Thymus (tissue), 11 donors: Measurements from ENCODE around the gene SULT2B1. TPM values are rescaled to one million over a fixed set of nuclear protein-coding genes. Genes with fewer than 3 reads are reported as not detected.
"Not testable (repeated sequence)": the region's sequence is repeated elsewhere in the genome, so short reads cannot be mapped to it uniquely, and the experiment has no call there.

Experiments used
- DNase-seq, 9 donors: peaks; one replicate each; pipeline ENCODE4 v3.0.0-alpha.2; 2013; ENCODE audit warnings: low spot score in 9 of 9, low read depth in 6 of 9, missing footprints in 1 of 9
- H3K27ac ChIP-seq, 2 donors: one replicate each; pipeline ENCODE4 v1.5.1; 2013; ENCODE audit warnings: control low read depth in 1 of 2, low read depth in 1 of 2, low read length in 1 of 2, mild to moderate bottlenecking in 1 of 2, moderate library complexity in 1 of 2
- H3K27me3 ChIP-seq, 2 donors: one replicate each; pipeline ENCODE4 v1.5.1; 2013; ENCODE audit warnings: low read length in 1 of 2; ENCODE audit not compliant: control insufficient read depth in 2 of 2, insufficient read depth in 1 of 2
- H3K36me3 ChIP-seq, 2 donors: one replicate each; pipeline ENCODE4 v1.5.1; 2013; ENCODE audit warnings: low read length in 1 of 2, mild to moderate bottlenecking in 1 of 2, moderate library complexity in 1 of 2; ENCODE audit not compliant: control insufficient read depth in 2 of 2, insufficient read depth in 2 of 2
- H3K4me1 ChIP-seq, 2 donors: one replicate each; pipeline ENCODE4 v1.5.1; 2013; ENCODE audit warnings: low read length in 2 of 2; ENCODE audit not compliant: control insufficient read depth in 2 of 2, insufficient read depth in 2 of 2
- H3K4me3 ChIP-seq, 2 donors: one replicate each; pipeline ENCODE4 v1.5.1; 2013; ENCODE audit warnings: low read length in 2 of 2, control low read depth in 1 of 2, mild to moderate bottlenecking in 1 of 2
- H3K9me3 ChIP-seq, 2 donors: one replicate each; pipeline ENCODE4 v1.5.1; 2013; ENCODE audit warnings: low read length in 1 of 2, mild to moderate bottlenecking in 1 of 2; ENCODE audit not compliant: control insufficient read depth in 2 of 2, insufficient read depth in 1 of 2
- WGBS: extraction: QIAGEN DNeasy Blood & Tissue Kit; methylation state at CpG from one replicate; pipeline ENCODE4 v1.1.7; 2013; 5-methylcytosine and 5-hydroxymethylcytosine counted together
- polyA plus RNA-seq: library from polyadenylated mRNA; stranded (reverse); fragments of 200-250 nt; gene quantifications from one replicate; pipeline ENCODE4 v1.2.3, GENCODE V29; 2013
- total RNA-seq: library from RNA; stranded (reverse); fragments of 120-200 nt; gene quantifications from one replicate; pipeline ENCODE4 v1.2.4, GENCODE V29; 2013
- donor health status: healthy.

Gene SULT2B1
- total and polyA plus RNA-seq, 2 donors, result 0.09 to 4.3 TPM

DNA sequence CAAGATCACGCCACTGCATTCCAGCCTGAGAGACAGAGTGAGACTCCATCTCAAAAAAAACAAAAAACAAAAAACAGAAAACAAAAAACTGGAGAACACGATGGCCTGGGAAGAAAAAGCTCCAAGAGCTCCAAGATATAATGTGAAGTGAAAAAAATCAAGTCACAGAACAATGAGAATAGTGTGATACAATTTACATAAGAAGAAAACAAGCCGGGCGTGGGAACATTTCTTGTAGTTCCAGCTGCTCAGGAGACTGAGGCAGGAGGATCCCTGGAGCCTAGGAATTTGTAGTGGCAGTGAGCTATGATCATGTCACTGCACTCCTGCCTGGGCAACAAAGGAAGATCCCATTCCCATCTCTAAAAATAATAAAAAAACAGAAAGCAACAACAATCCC is 31.8 kb upstream of the SULT2B1 start:
- H3K27ac ChIP-seq, result no peak overlapping the region
- peaks cover 0 to 2% of the 10 kb centered on the region in 2 donors for H3K27me3 ChIP-seq
- H3K4me1 ChIP-seq, result no peaks in the 10 kb centered on the region
- no peak overlapping the region for H3K4me3 ChIP-seq
- no peak for DNase-seq
- WGBS, result 91% methylated on average over 4 of the region's 4 CpGs
- H3K9me3 ChIP-seq, result peaks cover 0 to 5% of the 10 kb centered on the region in 2 donors
- H3K36me3 ChIP-seq, result no peaks in the 10 kb centered on the region

DNA sequence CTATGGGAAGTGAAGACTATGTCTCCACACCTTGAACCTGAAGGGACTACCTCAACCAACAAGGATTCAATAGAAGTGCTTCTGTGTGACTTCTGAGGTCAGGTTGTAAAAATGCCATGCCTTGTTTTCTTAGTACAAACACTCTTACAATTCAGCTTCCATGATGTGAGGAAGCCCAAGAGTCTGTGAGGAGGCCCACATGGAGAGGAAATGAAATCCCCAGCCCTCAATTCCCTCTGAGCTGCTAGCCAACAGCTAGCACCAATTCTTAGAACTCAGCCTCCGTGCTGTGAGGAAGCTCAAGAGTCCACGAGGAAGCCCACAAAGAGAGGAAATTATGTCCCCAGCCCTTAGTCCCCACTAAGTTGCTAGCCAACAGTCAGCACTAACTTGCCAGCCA is 27.8 kb upstream of the SULT2B1 start:
- H3K4me1 ChIP-seq, result no peaks in the 10 kb centered on the region
- 80% methylated on average over 2 of the region's 2 CpGs for WGBS
- H3K36me3 ChIP-seq, result no peaks in the 10 kb centered on the region
- DNase-seq, result no peak
- peaks cover 0 to 25% of the 10 kb centered on the region in 2 donors for H3K9me3 ChIP-seq
- H3K27me3 ChIP-seq, result no peaks in the 10 kb centered on the region
- no peak overlapping the region for H3K27ac ChIP-seq
- H3K4me3 ChIP-seq, result no peak overlapping the region

DNA sequence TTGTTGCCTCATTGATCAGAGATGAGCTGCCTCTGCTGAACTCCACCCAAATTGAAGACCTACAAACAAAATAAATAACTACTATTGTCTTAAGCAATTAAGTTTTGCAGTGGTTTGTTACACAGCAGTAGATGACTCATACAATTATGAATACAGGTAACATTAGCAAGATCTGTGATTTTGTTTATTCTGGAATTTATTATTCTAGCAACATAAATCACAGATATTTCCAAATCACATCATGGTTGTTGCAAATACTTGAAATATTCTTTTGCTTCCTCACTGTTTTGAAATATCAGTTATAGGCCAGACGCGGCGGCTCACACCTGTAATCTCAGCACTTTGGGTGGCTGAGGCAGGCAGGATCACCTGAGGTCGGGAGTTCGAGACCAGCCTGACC is 27.2 kb upstream of the SULT2B1 start:
- Histone ChIP-seq H3K27ac (no peak overlapping the region), H3K9me3 (peaks cover 0 to 27% of the 10 kb centered on the region in 2 donors), H3K27me3 (no peaks in the 10 kb centered on the region), H3K36me3 (no peaks in the 10 kb centered on the region), H3K4me1 (no peaks in the 10 kb centered on the region), H3K4me3 (no peak overlapping the region)
- no peak for DNase-seq
- WGBS, result 94% methylated on average over 5 of the region's 5 CpGs

DNA sequence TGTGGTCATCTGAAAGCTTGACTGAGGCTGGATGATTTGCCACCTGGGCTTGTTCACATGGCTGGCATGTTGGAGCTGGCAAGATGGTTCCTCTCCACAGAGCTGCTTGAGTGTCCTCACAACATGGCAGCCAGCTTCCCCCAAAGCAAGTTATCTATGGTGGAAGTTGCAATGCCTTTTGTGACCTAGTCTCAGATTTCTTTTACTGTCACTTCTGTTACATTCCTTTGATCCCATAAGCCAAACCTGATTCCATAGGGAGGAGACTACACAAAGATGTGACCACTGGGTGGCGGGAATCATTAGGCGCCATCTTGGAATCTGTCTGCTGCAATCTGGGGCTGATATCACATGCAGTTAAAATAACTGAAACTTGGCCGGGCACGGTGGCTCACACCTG is 22.8 kb upstream of the SULT2B1 start:
- WGBS, result 99% methylated on average over 4 of the region's 4 CpGs
- no peaks in the 10 kb centered on the region for H3K4me1 ChIP-seq
- H3K27ac ChIP-seq, result no peak overlapping the region
- H3K36me3 ChIP-seq, result no peaks in the 10 kb centered on the region
- peaks cover 0 to 25% of the 10 kb centered on the region in 2 donors for H3K9me3 ChIP-seq
- no peaks in the 10 kb centered on the region for H3K27me3 ChIP-seq
- no peak overlapping the region for H3K4me3 ChIP-seq
- DNase-seq, result no peak

DNA sequence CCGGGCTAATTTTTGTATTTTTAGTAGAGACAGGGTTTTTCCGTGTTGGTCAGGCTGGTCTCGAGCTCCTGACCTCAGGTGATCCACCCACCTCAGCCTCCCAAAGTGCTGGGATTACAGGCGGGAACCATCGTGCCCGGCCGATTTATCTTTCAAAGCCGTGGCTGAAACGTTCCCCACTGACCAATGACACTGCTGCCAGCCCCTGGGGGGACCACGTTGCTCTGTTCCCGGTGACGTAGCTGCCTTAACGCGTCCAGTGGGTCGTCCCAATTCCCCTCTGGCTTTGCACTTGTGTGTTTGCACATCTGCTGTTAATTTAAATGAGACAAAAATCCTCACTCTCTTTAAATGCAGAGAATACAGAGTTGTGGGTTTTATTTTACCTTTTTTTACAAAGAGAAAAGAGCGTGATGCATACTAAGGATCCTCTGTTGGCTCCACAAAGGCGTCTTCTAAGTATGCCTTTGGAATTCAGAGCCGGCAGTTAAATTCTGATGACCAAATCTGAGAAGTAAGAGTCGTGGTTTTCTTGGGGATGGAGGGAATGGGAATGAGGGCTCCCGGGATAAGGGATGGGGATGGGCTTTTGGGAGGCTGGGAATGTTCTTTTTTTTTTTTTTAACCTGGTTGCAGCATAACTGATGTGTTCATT is 21.8 kb upstream of the SULT2B1 start:
- Histone ChIP-seq H3K36me3 (no peaks in the 10 kb centered on the region), H3K27ac (no peak overlapping the region), H3K27me3 (no peaks in the 10 kb centered on the region), H3K4me1 (no peaks in the 10 kb centered on the region), H3K9me3 (peaks cover 0 to 22% of the 10 kb centered on the region in 2 donors), H3K4me3 (no peak overlapping the region)
- 78% methylated on average over 20 of the region's 20 CpGs for WGBS
- DNase-seq, result no peak

DNA sequence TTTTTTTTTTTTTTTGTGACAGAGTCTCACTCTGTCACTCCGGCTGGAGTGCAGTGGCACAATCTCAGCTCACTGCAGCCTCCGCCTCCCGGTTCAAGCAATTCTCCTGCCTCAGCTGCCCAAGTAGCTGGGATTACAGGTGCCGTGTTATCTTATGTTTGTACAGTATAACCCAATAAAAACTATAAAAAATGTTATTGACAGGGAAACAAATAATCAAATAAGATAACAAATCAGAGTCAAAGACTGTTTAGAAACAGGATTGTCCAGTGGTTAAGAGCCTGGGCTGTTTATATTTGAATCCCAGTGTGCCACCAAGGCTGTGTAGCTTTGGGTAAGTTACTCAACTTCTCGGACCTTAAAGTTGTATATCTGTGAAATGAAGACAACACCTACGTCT is 21.2 kb upstream of the SULT2B1 start:
- 93% methylated on average over 6 of the region's 6 CpGs for WGBS
- no peak for DNase-seq
- Histone ChIP-seq H3K4me3 (no peak overlapping the region), H3K9me3 (peaks cover 0 to 22% of the 10 kb centered on the region in 2 donors), H3K27ac (no peak overlapping the region), H3K27me3 (no peaks in the 10 kb centered on the region), H3K36me3 (no peaks in the 10 kb centered on the region), H3K4me1 (no peaks in the 10 kb centered on the region)

DNA sequence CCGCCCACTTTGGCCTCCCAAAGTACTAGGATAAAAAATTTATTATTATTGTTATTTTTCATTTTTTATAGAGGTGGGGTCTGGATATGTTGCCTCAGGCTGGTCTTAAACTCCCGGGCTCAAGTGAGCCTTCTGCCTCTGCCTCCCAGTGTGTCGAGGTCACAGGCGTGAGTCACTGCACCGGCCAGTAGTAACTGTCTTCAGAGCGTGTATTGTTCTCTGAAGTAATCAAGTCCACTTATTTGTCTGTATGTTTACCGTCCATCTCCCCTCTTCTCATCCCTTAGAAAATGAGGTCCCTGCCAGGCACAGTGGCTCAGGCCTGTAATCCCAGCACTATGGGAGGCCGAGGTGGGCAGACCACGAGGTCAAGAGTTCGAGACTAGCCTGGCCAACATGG is 18.2 kb upstream of the SULT2B1 start:
- Histone ChIP-seq H3K4me3 (no peak overlapping the region), H3K4me1 (no peaks in the 10 kb centered on the region), H3K27me3 (no peaks in the 10 kb centered on the region), H3K9me3 (peaks cover 0 to 7% of the 10 kb centered on the region in 2 donors), H3K27ac (no peak overlapping the region), H3K36me3 (no peaks in the 10 kb centered on the region)
- whole genome bisulfite sequencing, result 95% methylated on average over 10 of the region's 10 CpGs
- no peak for DNase-seq

DNA sequence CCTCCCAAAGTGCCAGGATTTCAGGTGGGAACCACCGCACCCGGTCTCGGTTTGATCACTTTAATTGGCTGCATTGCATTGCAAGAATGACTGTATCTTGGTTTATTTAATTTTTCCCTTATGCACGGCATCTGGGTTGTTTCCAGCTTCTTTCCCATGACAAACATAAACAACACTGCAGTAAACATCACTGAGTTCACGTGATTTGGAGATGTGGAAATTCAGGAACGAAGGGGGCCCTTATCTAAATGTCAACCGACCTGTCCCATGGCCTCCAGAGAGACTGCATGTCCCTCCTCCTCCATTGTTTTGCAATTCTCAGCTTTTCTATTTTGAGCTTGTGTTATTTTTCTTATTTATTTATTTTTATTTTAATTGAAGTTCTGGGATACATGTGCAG is 14.4 kb upstream of the SULT2B1 start:
- Histone ChIP-seq H3K27me3 (no peaks in the 10 kb centered on the region), H3K27ac (no peak overlapping the region), H3K4me1 (no peaks in the 10 kb centered on the region), H3K9me3 (no peaks in the 10 kb centered on the region), H3K36me3 (no peaks in the 10 kb centered on the region), H3K4me3 (no peak overlapping the region)
- WGBS, result 92% methylated on average over 7 of the region's 7 CpGs
- DNase-seq, result no peak

DNA sequence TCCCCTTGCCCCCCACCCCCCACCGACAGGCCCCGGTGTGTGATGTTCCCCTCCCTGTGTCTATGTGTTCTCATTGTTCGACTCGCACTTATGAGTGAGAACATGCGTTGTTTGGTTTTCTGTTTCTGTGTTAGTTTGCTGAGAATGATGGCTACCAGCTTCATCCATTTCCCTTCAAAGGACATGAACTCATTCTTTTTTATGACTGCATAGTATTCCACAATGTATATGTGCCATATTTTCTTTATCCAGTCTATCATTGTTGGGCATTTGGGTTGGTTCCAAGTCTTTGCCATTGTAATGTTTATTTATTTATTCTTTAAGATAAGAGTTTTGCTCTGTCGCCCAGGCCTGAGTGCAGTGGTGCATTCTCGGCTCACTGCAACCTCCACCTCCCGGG is 13.9 kb upstream of the SULT2B1 start:
- not testable (repeated sequence) for H3K27me3 ChIP-seq, DNase-seq
- 96% methylated on average over 8 of the region's 8 CpGs for WGBS

More for the DNA sequence above, 13.9 kb upstream of the SULT2B1 start:
- H3K4me3 ChIP-seq, H3K36me3 ChIP-seq, H3K4me1 ChIP-seq, H3K9me3 ChIP-seq, H3K27ac ChIP-seq: not testable (repeated sequence)
